SW480 (cell line): Measurements from ENCODE around the gene THRA.

Experiments used
- DNase-seq: peaks from one replicate; pipeline ENCODE4 v3.0.0-alpha.2; 2016; ENCODE audit warnings: low spot score

THRA gene, protein sequence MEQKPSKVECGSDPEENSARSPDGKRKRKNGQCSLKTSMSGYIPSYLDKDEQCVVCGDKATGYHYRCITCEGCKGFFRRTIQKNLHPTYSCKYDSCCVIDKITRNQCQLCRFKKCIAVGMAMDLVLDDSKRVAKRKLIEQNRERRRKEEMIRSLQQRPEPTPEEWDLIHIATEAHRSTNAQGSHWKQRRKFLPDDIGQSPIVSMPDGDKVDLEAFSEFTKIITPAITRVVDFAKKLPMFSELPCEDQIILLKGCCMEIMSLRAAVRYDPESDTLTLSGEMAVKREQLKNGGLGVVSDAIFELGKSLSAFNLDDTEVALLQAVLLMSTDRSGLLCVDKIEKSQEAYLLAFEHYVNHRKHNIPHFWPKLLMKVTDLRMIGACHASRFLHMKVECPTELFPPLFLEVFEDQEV

DNA sequence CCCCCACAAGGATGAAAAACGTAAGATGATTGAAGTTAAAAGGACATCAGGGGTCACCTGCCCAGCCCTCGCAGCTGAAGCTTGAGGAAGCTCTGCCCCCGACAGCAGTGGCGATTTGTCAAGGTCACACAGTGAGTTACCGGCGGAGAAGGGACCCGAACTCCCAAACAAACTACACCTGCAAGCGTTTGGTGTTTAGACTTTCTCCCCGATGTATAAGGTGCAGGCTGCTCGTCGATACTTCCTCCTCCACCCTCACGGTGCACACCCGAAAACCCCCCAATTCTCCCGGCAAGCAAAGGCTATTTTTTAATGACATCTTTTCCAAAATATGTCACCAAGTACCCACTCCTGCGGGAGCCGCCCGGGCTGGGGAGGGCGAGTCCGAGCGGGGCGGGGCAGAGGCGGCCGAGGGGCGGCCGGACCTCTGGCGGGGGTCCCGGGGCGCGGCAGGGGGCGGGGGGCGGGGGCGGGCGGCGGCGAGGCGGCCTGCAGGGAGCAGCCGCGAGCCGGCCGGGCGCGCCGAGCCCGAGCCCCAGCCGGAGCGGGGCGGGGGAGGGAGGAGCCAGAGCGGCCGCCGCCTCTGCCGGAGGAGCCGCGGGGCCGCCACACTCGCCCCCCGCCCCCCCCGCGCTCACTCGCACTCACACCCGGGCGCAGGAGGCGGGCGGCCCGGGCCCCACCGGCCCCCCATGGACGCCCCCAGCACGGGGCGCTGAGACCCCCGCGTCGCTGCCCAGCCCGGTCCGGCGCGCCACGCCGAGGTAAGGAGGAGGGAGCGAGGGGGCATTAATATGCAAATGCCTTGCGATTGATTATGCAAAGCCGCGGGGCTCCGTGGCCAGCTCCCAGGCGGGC is at the start of gene THRA:
Gene THRA, plus strand, starts transcription at position 637 of the 858 bp plus-strand sequence. CDS start 11,524 bp downstream, outside the sequence.
- DNase-seq, result no peak

DNA sequence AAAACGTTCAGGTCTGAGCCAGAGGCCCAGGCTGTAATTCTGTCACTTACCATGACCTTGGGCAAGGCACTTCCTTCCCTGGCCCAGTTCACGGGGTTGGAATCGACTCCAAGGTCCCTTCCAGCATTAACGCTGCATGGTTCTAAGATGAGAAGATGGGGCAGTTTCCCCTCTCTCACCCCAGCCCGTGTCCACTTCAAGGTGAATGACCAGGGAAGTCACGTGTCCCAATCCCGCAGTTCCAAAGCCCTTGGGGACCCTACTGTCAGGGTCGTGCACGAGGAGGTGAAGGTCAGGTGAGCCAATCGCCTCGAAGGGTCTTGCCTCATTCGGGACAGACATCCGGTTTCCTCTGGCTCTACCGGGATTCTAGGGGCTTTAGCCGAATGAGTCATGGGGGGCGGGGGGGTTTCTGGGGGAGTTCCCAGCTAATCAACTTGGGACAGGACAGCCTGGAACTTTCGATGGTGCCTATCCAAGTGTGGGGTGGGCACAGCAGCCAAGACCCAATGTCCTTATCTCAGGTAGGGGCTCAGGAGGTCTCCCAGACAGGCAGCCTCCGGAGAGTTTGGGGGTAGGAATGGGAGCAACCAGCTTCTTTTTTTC is 48.3 kb upstream of the THRA start:
- no peak for DNase-seq

DNA sequence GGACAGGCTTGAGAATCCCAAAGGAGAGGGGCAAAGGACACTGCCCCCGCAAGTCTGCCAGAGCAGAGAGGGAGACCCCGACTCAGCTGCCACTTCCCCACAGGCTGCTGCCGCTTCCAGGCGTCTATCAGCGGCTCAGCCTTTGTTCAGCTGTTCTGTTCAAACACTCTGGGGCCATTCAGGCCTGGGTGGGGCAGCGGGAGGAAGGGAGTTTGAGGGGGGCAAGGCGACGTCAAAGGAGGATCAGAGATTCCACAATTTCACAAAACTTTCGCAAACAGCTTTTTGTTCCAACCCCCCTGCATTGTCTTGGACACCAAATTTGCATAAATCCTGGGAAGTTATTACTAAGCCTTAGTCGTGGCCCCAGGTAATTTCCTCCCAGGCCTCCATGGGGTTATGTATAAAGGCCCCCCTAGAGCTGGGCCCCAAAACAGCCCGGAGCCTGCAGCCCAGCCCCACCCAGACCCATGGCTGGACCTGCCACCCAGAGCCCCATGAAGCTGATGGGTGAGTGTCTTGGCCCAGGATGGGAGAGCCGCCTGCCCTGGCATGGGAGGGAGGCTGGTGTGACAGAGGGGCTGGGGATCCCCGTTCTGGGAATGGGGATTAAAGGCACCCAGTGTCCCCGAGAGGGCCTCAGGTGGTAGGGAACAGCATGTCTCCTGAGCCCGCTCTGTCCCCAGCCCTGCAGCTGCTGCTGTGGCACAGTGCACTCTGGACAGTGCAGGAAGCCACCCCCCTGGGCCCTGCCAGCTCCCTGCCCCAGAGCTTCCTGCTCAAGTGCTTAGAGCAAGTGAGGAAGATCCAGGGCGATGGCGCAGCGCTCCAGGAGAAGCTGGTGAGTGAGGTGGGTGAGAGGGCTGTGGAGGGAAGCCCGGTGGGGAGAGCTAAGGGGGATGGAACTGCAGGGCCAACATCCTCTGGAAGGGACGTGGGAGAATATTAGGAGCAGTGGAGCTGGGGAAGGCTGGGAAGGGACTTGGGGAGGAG is 47.5 kb upstream of the THRA start, which contains the start of gene CSF3:
Gene CSF3, plus strand, starts transcription at position 436 of the 993 bp plus-strand sequence. Its CDS starts 35 bp downstream, at position 471.
- no peak for DNase-seq

DNA sequence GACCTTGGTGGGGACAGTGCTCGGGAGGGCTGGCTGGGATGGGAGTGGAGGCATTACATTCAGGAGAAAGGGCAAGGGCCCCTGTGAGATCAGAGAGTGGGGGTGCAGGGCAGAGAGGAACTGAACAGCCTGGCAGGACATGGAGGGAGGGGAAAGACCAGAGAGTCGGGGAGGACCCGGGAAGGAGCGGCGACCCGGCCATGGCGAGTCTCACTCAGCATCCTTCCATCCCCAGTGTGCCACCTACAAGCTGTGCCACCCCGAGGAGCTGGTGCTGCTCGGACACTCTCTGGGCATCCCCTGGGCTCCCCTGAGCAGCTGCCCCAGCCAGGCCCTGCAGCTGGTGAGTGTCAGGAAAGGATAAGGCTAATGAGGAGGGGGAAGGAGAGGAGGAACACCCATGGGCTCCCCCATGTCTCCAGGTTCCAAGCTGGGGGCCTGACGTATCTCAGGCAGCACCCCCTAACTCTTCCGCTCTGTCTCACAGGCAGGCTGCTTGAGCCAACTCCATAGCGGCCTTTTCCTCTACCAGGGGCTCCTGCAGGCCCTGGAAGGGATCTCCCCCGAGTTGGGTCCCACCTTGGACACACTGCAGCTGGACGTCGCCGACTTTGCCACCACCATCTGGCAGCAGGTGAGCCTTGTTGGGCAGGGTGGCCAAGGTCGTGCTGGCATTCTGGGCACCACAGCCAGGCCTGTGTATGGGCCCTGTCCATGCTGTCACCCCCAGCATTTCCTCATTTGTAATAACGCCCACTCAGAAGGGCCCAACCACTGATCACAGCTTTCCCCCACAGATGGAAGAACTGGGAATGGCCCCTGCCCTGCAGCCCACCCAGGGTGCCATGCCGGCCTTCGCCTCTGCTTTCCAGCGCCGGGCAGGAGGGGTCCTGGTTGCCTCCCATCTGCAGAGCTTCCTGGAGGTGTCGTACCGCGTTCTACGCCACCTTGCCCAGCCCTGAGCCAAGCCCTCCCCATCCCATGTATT is 46.5 kb upstream of the THRA start:
- no peak for DNase-seq

DNA sequence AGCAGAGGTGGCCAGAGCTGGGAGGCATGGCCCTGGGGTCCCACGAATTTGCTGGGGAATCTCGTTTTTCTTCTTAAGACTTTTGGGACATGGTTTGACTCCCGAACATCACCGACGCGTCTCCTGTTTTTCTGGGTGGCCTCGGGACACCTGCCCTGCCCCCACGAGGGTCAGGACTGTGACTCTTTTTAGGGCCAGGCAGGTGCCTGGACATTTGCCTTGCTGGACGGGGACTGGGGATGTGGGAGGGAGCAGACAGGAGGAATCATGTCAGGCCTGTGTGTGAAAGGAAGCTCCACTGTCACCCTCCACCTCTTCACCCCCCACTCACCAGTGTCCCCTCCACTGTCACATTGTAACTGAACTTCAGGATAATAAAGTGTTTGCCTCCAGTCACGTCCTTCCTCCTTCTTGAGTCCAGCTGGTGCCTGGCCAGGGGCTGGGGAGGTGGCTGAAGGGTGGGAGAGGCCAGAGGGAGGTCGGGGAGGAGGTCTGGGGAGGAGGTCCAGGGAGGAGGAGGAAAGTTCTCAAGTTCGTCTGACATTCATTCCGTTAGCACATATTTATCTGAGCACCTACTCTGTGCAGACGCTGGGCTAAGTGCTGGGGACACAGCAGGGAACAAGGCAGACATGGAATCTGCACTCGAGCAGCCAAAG is 45.2 kb upstream of the THRA start:
- DNase-seq, result no peak

DNA sequence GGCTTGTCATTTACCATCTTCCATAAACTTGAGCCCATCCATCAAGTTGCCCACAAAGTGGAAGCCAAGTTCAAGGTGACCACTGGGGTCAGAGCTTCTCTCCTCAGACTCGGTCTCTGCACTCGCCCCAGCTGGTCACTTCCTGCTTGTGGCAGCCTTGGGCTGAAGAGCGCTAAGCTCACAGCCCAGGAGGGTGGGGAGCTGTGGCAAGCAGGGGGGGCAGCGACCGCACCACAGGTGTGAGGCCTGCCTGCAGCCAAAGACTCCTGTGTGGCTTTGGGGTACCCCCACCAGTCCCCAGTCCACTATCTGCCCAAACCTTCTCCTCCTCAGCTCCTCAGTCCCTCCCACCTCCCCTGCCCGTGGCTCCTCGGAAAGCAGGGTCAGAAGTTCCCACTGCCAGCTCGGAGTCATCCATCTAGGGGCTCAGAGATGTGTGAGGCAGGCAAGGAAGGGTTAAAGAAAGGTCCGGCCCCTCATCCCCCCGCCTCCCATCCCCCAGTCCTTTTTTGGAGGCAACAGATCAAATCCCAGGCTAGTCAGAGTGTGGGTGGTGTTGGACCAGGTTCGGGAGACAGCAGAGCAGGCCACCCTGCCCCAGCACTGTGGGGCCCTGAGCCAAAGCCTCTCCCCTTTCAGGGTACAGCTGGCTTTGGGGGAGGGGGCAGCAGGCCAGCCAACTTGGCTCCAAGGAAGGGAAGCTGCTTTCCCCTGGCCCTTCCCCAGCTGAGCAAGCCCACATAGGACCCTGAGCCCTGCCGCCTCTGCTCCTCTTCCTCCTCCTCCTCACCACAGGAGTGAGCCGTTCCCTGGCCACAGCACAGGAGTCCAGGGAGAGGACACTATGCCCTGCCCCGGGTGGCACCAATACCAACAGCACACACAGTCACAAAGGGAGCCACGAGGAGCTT is 44.3 kb upstream of the THRA start:
- no peak for DNase-seq

DNA sequence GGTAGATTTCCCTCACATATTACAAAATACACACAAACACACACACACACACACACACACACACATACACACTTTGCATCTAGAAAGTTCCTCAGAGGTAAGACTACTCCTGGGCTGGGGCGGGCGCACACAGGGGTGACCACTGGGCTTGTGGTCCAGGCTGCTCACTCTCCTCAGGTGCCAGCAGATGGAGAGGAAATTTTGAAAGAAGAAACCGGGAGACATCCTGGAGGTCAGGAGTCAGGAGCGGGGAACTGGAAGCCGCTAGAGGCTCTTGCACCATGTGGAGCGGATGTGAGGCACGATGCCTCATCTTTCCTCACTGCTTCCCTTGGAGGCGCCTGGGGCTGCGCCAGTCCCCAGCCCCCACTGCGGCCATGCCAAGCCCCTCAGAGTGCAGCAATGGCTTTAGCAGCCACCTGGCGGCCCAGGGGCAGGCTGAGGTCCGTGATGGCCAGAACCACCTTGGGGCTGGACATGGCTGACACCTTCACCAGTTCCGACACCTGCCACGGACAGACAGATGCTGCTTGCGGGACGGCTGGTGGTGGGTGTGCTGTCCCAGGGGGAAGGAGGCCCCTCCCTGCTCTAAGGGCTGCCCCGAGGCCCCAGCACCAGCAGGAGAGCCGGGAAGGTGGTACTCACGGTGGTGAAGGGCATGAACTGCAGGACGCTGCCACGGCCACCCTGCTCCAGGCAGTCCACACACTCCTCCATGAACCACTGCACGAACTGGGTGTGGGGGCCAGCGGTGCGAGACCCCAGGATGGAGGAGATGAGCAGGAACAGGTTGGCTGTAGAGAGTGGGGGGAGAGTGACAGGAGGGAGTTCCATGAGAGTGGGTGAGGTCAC is 43.4 kb upstream of the THRA start:
- no peak for DNase-seq

DNA sequence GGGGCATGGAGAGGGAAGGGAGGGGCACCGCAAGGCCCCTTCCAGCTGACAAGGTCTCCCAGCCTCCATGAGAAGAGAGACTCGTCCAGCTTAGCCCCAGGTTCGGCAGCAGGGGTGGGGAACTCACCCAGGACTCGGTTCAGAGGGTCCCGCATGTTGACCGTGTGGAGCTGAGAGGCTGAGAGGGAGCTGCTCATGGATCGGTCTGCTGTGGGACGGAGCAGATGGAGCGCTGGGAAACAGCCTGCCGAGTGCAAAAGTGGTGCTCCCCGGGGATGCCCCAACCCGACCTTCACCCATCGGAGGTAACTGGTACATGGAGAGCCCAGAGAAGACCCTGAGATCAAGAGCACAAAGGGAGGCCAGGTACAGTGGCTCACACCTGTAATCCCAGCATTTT is 42.6 kb upstream of the THRA start:
- no peak for DNase-seq

DNA sequence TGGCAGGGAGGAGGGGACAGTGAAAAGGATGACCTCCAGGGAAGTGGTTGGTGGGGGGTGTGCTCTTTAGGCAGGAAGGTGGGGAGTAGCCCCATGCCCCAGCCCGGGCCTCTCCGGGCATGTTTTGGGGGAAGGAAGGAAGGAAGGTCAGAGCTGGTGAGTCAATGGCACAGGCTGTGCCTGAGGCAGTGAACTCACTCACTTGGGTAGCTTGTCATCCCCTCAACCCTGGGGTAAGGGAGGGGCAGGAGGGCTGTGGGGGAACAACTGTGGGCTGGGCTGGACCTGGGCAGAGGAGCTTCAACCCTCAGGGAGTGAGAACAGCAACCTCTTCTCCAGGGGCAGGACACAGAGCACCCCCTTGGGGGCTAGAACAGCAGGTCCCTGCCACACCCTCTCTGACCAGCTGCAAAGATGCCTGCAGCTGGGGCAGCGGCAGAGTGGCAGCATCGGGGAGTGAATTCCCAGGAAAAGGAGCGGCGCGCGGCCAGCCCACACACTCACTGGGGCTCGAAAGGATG is 41.3 kb upstream of the THRA start:
- no peak for DNase-seq

DNA sequence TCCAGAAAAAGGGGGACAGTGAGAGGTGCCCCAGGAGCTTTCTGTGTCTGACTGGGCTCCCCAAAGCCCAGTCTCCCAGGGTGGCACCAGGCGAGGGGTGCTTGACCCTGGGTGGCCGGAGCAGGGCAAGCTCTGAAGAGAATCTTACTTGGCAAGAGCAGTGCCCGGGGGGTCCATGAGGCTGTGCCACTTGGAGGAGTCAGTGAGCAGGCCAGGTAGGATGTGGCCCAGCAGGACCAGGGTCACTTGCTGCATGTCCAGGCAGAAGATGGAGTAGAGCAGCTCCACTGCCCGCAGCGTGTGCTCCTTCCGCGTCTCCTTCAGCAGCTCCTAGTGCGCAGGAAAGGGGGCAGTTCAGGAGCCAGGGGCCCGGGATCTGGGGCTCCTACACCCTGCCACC is 40.3 kb upstream of the THRA start:
- no peak for DNase-seq

DNA sequence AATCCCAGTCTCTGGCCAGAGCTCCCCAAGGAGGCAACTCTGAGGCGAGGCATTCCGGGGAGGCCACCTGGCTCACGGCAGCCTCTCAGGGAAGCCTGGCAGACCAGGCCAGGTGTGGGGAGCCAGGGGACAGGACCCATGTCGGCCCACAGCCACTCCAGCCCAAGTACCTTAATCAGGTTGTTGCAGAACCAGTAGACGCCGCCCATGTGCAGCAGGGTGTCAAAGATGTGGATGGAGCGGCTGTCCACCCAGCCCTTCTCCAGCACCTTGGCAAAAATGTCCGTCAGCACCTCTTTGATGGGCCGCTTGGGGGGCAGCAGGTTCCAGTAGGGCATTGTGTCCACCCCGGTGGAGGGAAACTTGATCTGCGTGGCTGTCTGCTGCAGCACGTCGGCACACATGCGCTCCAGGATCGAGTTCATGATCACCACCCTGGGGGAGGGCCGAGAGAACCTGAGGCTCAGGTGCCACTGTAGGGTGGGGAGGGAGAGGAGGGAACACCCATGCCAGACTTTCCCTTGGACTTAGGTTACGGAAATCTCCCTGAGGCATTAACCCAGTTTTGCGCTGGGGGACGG is 39.7 kb upstream of the THRA start:
- DNase-seq, result no peak

DNA sequence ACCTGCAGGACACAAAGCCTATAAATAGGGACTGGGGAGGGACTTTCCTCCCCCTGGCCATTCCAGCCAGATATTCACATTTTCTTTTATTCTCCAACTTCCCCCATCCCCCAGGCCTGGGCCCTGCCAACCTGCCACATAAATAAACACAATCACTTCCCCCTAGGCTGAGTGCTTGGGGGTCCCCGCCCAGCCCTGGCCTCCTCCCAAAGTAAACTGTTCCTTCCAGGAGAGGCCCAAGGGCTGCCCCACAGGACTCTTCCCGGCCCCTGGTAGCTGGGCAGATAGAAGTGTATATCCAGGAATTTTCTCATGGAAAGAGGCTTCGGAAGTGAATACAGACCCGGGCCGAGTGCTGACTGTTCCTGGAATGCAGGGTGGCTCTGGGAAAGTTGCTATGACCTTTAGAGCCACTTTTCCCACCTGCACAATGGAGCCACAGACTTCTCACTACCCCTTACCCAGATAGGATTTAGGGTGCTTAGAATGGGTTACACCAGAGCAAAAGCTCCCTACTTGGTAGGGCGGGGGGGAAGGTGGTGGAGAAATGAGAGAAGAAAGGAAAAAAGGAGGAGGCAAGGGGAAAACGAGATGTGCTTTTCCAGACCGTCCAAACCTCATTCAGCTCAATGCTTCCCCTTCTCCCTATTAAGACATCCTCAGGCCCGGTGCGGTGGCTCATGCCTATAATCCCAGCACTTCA is 39.0 kb upstream of the THRA start:
- no peak for DNase-seq

DNA sequence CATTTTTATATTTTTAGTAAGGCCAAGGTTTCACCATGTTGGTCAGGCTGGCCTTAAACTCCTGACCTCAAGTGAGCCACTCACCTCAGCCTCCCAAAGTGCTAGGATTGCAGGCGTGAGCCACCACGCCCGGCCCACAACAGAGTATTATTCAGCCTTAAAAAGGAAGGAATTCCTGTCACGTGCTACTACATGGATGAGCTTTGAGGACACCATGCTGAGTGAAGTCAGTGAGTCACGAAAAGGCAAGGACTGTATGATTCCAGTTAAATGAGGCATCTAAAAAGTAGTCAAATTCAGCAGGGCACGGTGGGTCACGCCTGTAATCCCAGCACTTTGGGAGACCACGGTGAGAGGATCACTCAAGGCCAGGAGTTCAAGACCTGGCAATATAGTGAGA is 37.9 kb upstream of the THRA start:
- no peak for DNase-seq

DNA sequence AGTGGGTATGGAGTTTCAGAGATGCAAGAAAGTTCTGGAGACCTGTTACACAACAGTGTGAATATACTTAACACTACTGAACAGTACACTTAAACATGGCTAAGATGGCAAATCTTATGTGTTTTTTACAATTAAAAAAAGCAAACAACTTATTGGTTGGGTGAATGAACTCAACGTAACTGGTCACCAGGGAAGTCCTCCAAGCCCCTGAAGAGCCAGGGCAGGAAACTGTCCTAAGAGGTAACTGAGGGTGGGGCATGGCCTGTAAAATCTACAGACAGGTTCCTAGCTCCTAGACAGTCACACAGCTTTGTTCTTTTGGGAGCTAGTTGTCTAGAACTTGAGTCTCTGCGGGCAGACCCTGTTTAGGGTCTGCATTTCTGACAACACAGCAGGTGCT is 37.2 kb upstream of the THRA start:
- DNase-seq, result no peak

DNA sequence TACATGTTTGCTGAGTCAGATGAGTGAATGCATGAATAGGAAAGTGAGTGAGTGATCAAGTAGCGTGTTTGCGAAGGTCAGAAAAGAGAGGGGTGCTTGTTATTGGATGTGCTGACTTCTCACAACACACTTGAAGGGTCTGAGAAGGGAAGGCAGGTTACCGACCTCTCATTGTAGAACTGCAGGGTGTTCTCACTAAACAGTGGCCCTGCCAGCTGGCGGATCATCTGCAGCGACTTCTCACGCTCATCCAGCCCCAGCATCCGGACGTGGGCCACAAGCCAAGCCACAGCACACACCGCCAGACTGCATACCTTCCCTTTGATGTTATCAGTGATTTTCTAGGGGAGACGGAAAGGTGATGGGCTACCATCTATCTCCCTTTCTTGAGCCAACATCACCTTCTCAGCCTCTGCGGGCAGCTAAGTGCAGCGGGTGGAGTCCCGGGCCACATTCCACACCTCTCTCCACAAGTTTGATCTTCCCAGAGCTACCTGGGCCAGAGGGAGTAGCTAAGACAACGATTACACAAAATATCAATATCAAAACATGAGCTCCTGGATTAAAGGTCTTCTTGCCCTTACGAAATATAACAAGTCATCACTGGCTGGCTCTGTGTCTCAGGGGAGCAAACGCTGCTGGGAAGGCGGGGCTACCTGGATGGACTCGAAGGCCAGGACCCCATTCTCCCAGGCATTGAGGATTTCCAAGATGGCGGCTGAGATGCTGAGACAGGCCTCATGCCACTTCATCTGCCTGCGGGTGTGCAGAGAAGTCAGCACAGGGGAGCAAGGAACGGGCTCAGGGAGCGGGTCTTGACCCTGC is 36.6 kb upstream of the THRA start:
- peak; percentile 89 for DNase-seq
